Thoracic aorta (tissue), 2 donors: Measurements from ENCODE around the gene CYP4F12. TPM values are rescaled to one million over a fixed set of nuclear protein-coding genes. Genes with fewer than 3 reads are reported as not detected.

Experiments used
- ATAC-seq: fragments of 150-250 bp; one replicate; pipeline ENCODE4 v1.8.0; 2017; ENCODE audit warnings: low read depth; ENCODE audit not compliant: insufficient number of reproducible peaks, low FRiP score
- DNase-seq: peaks from one replicate; pipeline ENCODE4 v3.0.0-alpha.2; 2020; ENCODE audit warnings: low spot score
- H3K27ac ChIP-seq, 2 donors: fragments of 200-600 bp; sonication (generic); 1 replicate in 1 of 2; 2 replicates in 1 of 2; pipeline ENCODE4 v1.5.1; 2016; ENCODE audit warnings: mild to moderate bottlenecking in 2 of 2, moderate library complexity in 2 of 2
- H3K27me3 ChIP-seq: fragments of 200-600 bp; sonication (generic); replicated peaks from 2 replicates; pipeline ENCODE4 v1.6.0; 2016; ENCODE audit warnings: mild to moderate bottlenecking; ENCODE audit not compliant: insufficient read depth
- H3K36me3 ChIP-seq: fragments of 200-600 bp; sonication (generic); one replicate; pipeline ENCODE4 v1.5.1; 2016
- H3K4me1 ChIP-seq, 2 donors: fragments of 200-600 bp; sonication (generic); 1 replicate in 1 of 2; 2 replicates in 1 of 2; pipeline versions ENCODE4 v1.5.1 to v1.6.0; 2016; ENCODE audit warnings: low read depth in 2 of 2, mild to moderate bottlenecking in 1 of 2; ENCODE audit not compliant: control insufficient read depth in 1 of 2
- H3K4me3 ChIP-seq: fragments of 200-600 bp; sonication (generic); 2 replicates; pipeline ENCODE4 v1.5.1; 2016; ENCODE audit warnings: mild to moderate bottlenecking
- H3K9me3 ChIP-seq: fragments of 200-600 bp; sonication (generic); 2 replicates; pipeline ENCODE4 v1.5.1; 2016
- total RNA-seq, 2 donors: library from RNA; depleted of rRNA; stranded (reverse); fragments of >200 nt; gene quantifications; one replicate each; pipeline versions ENCODE4 v1.1.0 to v1.2.3, GENCODE V29; 2016
- TF ChIP-seq, protein P1 (sequence below): fragments of 200-600 bp; sonication (generic); IDR thresholded peaks from one replicate; pipeline ENCODE4 v1.5.1; 2019; ENCODE audit warnings: antibody characterized with exemption

Gene CYP4F12
- total RNA-seq, 2 donors from 2014 or later = 4.6 to 4.7 TPM

DNA sequence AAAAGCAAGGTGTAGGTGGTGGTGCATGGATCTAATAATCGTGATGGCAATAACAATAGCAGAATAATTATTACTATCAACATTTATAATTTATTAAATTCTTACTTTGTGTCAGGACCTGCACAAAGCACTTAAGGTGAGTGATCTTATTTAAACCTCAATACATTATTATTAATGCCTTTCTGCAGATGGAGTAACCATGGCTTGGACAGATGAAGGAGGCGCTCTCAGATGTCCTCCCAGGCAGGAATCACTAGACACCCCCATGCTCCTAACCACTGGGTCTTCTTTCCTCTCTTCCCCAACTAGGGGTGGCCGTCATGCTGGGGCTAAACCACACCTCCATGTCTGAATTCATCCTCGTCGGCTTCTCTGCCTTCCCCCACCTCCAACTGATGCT, 54.8 kb downstream of the CYP4F12 start, which contains the start of gene OR10H2:
Gene OR10H2, plus strand, starts transcription at position 301 of the 400 bp plus-strand sequence. Its CDS starts 20 bp downstream, at position 321.
- no peaks in the 10 kb centered on the region for H3K27me3 ChIP-seq
- no peak for DNase-seq
- H3K9me3 ChIP-seq = no peaks in the 10 kb centered on the region
- H3K27ac ChIP-seq = no peak within 1 kb of the TSS
- H3K4me3 ChIP-seq = no peak within 1 kb of the TSS
- TF ChIP-seq, protein P1, sequence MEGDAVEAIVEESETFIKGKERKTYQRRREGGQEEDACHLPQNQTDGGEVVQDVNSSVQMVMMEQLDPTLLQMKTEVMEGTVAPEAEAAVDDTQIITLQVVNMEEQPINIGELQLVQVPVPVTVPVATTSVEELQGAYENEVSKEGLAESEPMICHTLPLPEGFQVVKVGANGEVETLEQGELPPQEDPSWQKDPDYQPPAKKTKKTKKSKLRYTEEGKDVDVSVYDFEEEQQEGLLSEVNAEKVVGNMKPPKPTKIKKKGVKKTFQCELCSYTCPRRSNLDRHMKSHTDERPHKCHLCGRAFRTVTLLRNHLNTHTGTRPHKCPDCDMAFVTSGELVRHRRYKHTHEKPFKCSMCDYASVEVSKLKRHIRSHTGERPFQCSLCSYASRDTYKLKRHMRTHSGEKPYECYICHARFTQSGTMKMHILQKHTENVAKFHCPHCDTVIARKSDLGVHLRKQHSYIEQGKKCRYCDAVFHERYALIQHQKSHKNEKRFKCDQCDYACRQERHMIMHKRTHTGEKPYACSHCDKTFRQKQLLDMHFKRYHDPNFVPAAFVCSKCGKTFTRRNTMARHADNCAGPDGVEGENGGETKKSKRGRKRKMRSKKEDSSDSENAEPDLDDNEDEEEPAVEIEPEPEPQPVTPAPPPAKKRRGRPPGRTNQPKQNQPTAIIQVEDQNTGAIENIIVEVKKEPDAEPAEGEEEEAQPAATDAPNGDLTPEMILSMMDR = no peak
- H3K36me3 ChIP-seq = no peaks in the 10 kb centered on the region
- no peak for ATAC-seq
- H3K4me1 ChIP-seq = no peaks in the 10 kb centered on the region

DNA sequence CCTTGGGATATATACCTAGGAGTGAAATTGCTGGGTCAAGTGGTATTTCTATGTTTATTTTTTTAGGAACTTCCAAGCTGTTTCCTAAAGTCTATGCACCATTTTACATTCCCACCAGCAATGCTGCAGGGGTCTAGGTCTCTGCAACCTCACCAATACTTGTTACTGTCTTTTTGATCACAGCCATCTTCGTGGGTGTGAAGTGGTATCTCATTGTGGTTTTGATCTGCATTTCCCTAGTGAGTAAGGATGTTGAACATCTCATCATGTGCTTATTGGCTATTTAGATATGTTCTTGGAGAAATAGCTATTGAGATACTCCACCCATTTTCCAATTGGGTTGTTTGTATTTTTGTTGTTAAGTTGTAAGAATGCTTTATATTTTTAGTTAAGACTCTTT, 57.7 kb downstream of the CYP4F12 start:
- no peak for ATAC-seq
- Histone ChIP-seq H3K9me3 (no peaks in the 10 kb centered on the region), H3K4me1 (no peaks in the 10 kb centered on the region), H3K27ac (no peak overlapping the region), H3K36me3 (no peaks in the 10 kb centered on the region), H3K27me3 (no peaks in the 10 kb centered on the region), H3K4me3 (no peak overlapping the region)
- DNase-seq = no peak
- TF ChIP-seq, protein P1 = no peak

DNA sequence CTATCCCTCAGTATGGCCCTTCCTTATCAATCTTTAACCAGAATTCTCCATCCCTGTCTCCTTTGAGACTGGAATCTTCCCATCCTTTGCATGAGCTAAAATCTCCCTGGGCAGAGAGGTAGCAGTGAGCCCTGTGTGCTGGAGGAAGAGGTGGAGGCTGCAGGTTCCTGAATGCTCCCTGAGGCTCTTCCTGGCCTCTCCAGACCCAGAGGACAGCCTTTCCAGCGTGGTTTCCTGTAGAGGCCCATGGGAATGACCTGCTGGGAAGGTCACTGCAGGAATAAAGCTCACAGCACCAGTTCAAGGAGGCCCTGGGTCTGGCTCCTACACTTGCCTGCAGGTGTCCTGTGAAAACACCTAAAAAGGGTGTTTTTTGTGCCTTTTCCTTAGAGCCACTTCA, 59.5 kb downstream of the CYP4F12 start:
- no peaks in the 10 kb centered on the region for H3K9me3 ChIP-seq
- ATAC-seq (no peak), DNase-seq (no peak)
- H3K36me3 ChIP-seq = no peaks in the 10 kb centered on the region
- TF ChIP-seq, protein P1 = no peak
- H3K27ac ChIP-seq = no peak overlapping the region
- no peaks in the 10 kb centered on the region for H3K27me3 ChIP-seq
- no peak overlapping the region for H3K4me3 ChIP-seq
- H3K4me1 ChIP-seq = no peaks in the 10 kb centered on the region

DNA sequence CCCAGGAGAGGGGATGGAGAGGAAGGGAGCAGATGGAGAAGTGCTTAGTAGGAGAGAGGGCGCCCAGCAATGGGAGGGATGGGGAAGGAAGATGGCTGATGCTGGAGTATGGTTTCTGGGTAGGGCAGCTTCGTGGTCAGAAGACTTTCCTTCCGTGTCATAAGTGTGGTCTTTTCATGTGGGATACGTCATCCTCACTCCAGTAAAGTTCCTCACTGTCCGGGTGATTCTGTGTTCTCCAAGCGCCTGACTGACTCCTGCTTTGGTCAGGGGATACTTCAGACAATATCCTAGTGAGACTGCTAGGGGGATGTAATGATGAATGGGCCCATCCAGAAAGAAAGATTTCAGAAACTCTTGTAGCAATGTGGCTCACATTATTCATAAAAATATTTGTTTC, 61.0 kb downstream of the CYP4F12 start:
- H3K27me3 ChIP-seq = no peaks in the 10 kb centered on the region
- no peaks in the 10 kb centered on the region for H3K4me1 ChIP-seq
- ATAC-seq (no peak), DNase-seq (no peak)
- H3K4me3 ChIP-seq = no peak overlapping the region
- H3K36me3 ChIP-seq = no peaks in the 10 kb centered on the region
- H3K27ac ChIP-seq = no peak overlapping the region
- no peaks in the 10 kb centered on the region for H3K9me3 ChIP-seq
- TF ChIP-seq, protein P1 = no peak

DNA sequence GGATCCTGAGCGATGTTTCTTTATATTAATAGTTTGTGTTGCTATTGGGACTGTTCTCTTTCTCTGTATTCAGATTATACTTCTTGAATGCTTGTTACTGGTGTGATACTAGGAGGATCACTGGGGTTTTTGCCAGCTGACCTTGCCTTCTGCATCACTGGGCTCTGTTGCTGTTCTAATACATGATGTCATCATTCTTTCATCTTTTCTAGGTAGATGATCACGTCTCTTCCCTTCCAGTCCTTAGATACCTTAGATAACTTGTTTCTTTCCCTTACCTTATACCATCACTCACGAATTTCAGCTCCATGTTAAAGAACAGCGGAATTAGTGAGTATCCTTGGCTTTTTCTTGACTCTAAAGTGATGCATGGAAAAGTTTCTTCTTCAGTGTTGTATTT, 64.8 kb downstream of the CYP4F12 start, which contains the start of gene OR10H3:
Gene OR10H3, plus strand, starts transcription at position 264 of the 400 bp plus-strand sequence. CDS start 3,408 bp downstream, outside the sequence.
- H3K9me3 ChIP-seq = peaks cover 16% of the 10 kb centered on the region

More for the DNA sequence above, 64.8 kb downstream of the CYP4F12 start, which contains the start of gene OR10H3:
- TF ChIP-seq, protein P1 = no peak
- Histone ChIP-seq H3K4me1 (no peaks in the 10 kb centered on the region), H3K27ac (no peak within 1 kb of the TSS), H3K36me3 (no peaks in the 10 kb centered on the region), H3K4me3 (no peak within 1 kb of the TSS), H3K27me3 (no peaks in the 10 kb centered on the region)
- ATAC-seq (no peak), DNase-seq (no peak)
